Left renal pelvis (tissue), 4 donors: Measurements from ENCODE around the gene RPS17. TPM values are rescaled to one million over a fixed set of nuclear protein-coding genes. Genes with fewer than 3 reads are reported as not detected.

Experiments used
- DNase-seq, 4 donors: peaks; one replicate each; pipeline ENCODE4 v3.0.0-alpha.2; 2013; ENCODE audit warnings: low read depth in 4 of 4, low spot score in 3 of 4
- polyA plus RNA-seq, 4 donors: library from polyadenylated mRNA; unstranded; fragments of 120-200 nt; gene quantifications; one replicate each; pipeline ENCODE4 v1.2.1, GENCODE V29; 2013; ENCODE audit not compliant: insufficient read length in 4 of 4

RPS17 gene
- 1,000 to 10,000 TPM; 1,787 to 2,068 (median 1,930) TPM for polyA plus RNA-seq

GRCh38 chr15:82540055-82540983, at the start of gene RPS17:
RPS17 (minus strand) TSS chr15:82540457; CDS start chr15:82540428, 29 bp downstream.
- peak; percentile 89 to 95 (median 92) for DNase-seq

DNA sequence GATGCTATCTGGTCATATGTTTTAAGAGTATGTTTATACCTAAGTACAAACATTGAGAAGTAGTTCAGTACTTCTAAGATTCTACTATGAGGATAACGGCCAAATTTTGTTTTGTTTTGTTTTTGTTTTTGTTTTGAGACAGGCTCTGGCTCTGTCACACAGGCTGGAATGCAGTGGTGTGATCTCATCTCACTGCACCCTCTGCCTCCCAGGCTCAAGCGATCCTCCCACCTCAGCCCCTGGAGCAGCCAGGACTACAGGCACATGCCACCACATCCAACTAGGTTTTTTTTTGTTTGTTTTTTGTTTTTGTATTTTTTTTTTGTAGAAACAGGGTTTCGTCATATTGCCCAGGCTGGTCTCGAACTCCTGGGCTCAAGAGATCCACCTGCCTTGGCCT, 47.5 kb upstream of the RPS17 start:
- DNase-seq: no peak

DNA sequence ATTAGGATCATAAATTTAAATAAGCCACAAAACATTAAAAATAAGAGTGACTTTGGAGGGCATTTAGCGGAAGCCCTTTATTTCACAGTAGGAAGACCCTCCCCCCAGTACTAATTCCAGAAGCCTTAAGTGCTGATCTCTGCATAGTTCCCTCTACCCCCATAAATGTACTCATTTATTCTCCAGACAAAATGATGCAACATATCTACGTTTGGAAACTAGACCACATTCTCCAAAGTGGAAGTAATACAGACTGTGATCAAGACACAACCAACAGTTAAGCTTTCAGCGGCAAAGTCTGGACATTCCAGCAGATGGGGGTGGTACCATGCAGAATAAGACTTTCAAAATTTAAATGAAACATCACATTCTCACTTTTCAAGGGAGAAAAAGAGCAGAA, 44.8 kb upstream of the RPS17 start:
- DNase-seq: no peak

DNA sequence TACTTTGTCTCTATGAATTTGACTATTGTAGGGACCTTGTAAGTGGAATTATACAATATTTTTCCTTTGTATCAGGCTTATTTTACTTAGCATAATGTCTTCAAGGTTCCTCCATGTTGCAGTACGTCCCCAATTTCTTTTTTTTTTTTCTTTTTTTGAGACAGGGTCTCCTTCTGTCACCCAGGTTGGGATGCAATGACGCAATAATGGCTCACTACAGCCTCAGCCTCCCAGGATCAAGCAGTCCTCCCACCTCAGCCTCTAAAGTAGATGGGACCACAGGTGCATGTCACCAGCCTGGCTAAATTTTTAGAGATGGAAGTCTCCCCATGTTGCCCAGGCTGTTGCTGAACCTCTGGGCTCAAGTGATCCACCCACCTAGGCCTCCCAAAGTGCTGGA, 40.5 kb upstream of the RPS17 start:
- DNase-seq: no peak

GRCh38 chr15:82575335-82575734, 35.1 kb upstream of the RPS17 start:
- DNase-seq: no peak

DNA sequence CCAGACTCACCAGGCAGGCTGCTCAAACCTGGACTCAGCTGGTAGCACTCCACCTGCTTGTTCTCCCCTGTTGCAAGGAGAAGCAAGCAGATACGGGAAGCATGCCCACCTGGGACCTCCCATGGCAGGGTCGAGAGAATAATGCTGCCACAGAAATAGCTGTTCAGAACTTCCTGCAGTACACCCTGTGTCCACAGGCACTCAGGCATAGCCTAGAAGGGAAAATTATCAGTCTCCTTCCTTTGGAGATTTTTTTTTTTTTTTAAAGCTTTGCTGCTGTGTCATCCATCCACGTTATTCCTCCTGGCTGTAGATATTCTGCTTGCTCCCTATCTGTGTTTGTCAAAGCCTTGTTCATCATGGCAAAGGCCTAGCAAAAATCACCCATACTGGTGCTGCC, 32.7 kb upstream of the RPS17 start:
- no peak for DNase-seq

DNA sequence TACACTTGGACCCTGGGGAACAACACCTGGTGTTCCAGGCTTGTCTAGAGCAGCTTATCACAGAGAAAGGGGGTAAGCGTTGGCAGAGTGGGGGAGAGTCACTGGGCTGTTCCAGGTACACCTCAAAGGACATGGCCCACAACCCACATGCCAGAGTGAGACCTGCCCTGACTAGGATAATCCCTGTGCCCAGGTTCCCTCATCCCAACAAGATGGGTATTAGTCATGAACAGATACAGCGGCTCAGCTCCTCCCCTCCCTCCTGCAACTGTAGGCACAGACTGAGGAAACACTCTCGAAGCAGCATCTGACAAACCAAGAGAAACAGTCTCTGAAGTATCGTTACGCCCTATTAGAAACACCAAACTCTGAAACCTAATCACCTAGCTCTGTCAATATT, 32.1 kb upstream of the RPS17 start:
- DNase-seq: no peak

DNA sequence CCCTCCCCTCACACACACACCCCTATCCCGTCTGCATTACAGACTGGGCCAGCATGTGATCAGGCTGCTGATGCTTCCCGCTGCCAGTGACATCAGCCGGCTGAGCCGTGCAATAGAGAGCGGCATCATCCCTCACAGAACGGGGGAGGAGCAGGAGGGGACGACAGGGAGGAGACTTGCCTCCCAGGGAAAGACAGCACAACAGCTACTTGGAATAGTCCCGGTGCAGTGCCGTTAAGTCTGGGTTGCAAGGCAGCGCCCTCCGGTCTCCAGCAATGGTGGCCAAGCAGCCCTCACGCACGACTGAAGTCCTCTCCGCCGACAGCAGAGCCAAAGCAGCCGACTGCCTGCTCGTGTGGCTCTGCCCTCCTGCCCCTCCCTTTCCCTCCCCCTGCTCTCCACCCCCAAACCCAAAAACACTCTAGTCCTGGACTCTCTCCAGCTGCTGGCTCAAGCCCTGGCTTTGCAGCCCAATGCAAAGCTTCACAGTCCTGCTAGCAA, 31.5 kb upstream of the RPS17 start:
- DNase-seq: peak; percentile 37 to 49 (median 48)

DNA sequence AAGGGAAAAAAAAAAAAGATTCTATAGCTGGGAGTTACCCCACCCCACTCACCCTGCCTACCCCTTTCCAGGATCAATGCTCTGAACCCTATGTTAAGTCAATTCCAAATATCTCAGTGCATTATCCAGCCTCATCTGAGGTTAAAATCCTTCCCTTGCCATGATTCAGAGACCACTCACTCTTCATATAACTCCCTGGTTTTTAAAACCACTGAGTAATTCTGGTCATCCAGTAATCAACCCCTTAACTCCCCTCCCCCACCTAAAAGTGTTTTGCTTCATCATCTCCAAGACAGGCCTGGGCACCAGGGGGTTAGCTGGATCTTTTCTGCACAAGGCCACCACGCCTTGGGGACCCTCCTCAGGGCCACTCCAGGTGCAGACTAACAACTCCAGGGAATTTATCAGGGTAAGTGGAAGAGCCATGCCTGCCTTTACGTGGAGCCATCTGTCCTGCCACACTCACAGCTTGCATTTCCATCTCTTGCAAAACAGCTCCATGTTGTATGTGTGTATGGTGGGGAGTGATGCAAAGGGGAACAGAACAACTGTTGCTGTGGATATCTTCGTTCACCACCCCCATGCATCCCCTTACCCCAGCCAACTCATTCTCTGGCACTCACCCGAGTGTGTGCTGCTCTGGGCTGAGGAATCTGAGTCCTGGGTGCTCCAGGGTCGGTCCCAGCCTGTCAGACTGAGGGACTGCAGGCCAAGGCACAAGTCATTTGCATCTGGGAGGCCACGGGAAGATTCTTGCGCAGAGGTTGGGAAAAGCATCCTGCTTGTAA, 30.7 kb upstream of the RPS17 start:
- no peak for DNase-seq

- no peak for DNase-seq
Measured at GRCh38 chr15:82569834-82570233, 29.6 kb upstream of the RPS17 start.

- no peak for DNase-seq
Measured at GRCh38 chr15:82568986-82569385, 28.7 kb upstream of the RPS17 start.

DNA sequence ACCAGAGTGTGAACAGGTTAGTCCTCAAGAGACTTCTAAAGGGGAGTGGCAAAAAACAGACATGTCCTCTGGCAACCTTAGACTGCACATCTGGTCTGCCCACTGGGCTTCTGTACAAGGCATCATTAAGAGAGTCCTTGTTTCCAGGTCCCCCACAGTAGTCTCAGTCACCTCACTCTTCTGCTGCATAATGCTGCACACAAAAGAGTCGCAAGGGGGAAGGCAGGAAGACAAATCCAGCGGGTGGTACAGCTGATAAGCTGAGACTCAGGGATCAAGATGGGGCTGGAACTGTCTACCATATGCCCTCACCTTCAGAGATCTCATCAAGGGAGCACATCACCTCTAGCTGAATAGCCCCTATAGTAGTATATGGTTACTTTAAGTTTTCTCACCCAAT, 27.4 kb upstream of the RPS17 start:
- DNase-seq: no peak

DNA sequence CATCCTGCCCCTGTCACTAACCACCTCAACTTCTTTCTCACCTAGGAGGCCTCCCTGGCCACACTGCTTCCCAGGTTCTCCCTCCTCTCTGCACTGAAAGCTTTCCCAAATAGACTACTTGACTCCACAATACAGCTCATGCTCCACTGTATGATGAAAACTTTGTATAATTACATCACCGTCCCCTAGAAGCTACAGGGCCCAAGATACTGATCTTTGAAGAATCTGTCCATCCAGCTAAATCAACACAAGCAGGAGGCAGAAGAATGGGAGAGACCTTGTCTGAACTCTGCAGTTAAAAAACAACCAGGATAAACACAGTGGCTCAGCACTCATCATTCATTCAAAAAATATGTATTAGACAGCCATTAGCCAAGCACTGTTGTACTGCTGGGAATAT, 26.4 kb upstream of the RPS17 start:
- DNase-seq: no peak

DNA sequence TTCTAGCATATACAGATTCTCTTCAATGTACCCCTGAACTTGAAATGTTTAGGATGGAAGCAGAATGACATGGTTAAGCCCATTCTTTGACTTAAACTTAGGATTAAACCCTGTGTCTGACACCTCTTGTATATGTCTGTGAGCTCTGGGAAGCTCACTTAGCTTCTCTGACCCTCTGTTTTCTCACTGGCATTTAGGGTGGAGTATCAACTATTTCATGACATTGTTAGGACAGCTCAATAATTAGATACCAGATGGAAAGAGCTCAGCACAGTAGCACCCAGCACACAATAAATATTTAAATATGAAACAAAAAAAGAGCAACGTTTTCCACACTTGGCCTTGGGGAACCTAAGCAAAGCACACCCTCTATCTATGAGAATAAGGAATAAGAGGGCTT, 18.2 kb upstream of the RPS17 start:
- no peak for DNase-seq

DNA sequence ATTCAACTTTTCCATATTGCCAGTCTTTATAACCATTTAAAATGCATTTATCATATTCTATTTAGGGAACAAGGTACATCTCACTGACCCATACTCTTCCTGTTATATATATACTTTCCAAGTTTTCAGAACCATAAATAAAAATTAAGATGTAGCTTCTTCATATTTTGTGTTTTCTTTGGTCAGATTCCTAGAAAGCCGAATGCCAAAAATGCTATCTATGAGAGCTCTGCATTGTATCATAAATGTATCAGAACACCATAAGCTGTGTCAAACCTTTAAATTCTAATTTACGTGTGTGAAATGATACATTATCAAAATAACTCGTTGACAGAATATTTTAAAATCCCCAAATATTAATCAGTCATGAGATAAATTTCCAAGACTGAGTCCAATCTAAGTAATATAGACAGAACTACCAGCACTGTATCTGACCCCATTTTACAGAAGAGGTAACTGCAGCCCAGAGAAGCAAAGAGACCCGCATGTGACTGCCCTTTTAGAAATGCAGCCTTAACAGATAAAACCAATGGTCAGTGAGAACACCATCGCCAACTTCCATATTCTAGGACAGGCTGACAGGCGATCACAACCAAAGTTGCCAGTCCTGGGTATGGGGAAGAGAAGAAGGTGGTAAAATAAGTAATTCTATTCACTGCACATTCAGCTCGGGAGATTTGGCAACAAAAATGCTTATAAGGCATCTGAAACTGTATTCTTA, 16.2 kb upstream of the RPS17 start:
- DNase-seq: no peak

- DNase-seq: no peak
Measured at GRCh38 chr15:82554849-82555248, 14.6 kb upstream of the RPS17 start.

DNA sequence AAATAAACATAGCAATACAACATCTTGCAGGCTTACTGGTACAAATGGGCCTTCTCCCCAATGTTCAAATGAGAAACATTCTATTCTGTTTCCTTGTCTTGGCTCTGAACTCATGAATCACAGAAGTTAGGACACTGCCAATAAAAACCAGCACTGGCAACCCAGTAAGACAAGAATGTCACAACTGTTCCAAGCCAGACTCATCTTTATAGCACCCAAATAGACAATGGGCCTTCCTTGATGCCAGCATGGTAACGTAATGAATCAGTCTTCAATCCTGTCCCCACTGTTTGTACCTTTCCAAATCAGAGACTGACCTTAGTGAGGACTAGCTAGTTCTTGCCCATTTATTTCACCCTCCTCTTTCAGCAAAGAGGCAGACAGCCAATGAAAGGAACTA, 14.1 kb upstream of the RPS17 start:
- no peak for DNase-seq

- no peak for DNase-seq
Measured at GRCh38 chr15:82553846-82554245, 13.6 kb upstream of the RPS17 start.

DNA sequence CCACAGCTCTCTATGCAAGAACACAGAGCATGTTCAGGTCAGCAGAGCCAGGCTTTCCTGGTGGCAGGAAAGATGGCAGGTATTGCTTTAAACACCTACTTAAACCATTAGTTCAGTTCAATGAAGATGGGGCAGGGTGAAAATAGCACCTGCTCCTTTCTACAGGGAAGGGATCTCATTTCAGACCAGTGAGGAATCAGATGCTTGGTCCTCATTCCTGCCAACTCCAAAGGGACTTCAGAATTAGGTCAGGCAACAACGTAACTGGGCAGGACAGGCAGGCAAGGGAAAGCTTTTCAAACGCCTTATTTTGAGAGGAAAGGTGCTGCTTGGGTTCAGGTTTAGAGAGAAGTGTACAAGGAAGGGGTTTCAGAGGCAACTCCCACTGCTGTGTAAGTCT, 12.6 kb upstream of the RPS17 start:
- DNase-seq: no peak

DNA sequence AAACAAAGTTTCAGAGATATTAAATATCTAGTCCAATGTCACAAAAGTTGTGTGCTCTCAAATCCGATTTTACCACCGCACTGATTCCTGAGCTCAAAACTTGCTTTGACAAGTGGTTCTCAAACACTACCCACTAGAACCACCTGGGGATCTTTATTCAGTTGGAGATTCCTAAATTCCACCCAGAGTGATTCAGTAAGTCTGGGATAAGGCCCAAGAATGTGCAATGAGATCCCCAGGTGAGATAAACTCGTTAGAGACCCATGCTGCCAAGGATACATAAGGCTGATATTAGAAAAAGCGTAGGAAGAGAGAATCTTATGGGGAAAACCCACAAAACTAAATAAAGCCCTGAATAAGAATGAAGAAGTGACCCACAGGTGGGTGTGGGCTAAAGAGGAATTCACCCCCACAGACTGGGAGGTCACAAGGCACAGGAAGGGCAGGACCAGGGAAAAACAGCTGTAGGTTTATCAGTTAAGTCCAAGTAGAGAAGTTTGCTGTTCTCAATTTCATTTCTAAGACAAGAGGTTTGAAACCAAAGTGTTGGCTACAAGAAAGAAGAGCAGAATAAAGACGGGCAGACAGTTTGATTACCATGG, 11.5 kb upstream of the RPS17 start:
- DNase-seq: no peak
